Measurements from ENCODE around the gene FZD1. TPM values are rescaled to one million over a fixed set of nuclear protein-coding genes. Genes with fewer than 3 reads are reported as not detected.

FZD1 gene
- total and polyA plus RNA-seq, 2 of the 13 experiments (the other 11 are each of a cell fraction or from before 2014, with no cell fraction given), result 0.22 to 0.80 TPM

DNA sequence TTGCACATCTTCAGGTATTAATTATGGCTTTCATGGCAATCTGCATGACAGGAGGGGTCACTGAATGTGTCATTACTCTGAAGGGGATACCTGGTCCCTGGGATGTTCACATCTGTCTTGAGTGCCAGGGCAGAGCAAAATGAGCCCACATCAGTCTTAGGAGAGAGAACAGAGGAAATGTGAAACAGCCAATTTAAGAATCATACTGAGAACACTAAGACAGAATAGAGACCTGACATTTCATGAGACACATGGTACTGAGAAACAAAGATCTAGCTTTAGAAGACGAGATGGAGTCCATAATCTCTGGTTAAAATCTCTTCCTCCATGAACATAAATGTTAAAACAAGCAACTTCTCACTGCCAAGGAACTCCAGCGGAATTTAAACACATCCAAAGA, 34.1 kb upstream of the FZD1 start:
- Histone ChIP-seq H2AFZ (ENCODE audit: low read length) (no peak overlapping the region), H3K27ac (ENCODE audit: extremely low read length, insufficient read depth, low read length) (no peak overlapping the region), H3K4me2 (ENCODE audit: low read depth, low read length) (no peak overlapping the region), H3K4me1 (ENCODE audit: insufficient read depth, low read length) (no peaks in the 10 kb centered on the region), H3K4me3 (replicated peaks in 1 of 3; ENCODE audit: insufficient read depth in 1 of 3, low read depth in 2 of 3, low read length in 3 of 3) (no peak overlapping the region), H4K20me1 (ENCODE audit: insufficient read depth, low read length) (no peaks in the 10 kb centered on the region), H3K36me3 (replicated peaks in 1 of 2; ENCODE audit: control insufficient read depth in 1 of 2, insufficient read depth in 2 of 2, low read length in 2 of 2) (no peaks in the 10 kb centered on the region), H3K79me2 (ENCODE audit: insufficient read depth, low read length) (no peaks in the 10 kb centered on the region), H3K27me3 (ENCODE audit: control insufficient read depth in 1 of 2, insufficient read depth in 2 of 2, low read length in 2 of 2) (peaks cover 0 to 12% of the 10 kb centered on the region in 2 experiments; a peak in 1 of 5 replicates), H3K9me3 (ENCODE audit: low read length) (no peaks in the 10 kb centered on the region), H3K9ac (ENCODE audit: insufficient read depth, low read depth, low read length) (no peak overlapping the region)
- DNase-seq (ENCODE audit: low spot score) (no peak), FAIRE-seq (no peak), ATAC-seq (no peak)
- POLR2A ChIA-PET, result no interaction called here
- WGBS (ENCODE audit: low lambda C conversion rate), result 0% methylated on average over 2 of the region's 2 CpGs
- CTCF ChIA-PET (ENCODE audit: low intra/inter-chr PET ratio, low total read pairs), result no interaction called here
- intact Hi-C loops (cut with micrococcal nuclease; ENCODE audit: unreplicated experiment) (no loop called here), in situ Hi-C loops (cut with HindIII; ENCODE audit: extremely low pct_ligation_motif_present, low pct_unique_long_range_greater_than_20kb) (no loop called here)
- BruUV-seq (replicated peaks), result no TSS peak
- no peak for TF ChIP-seq PRMT3 (CRISPR knock-in tag; IDR thresholded peaks at IDR 0.05; ENCODE audit: borderline replicate concordance, low read depth)
- TF ChIP-seq ZBTB20 (CRISPR knock-in tag; IDR thresholded peaks at IDR 0.05; ENCODE audit: borderline replicate concordance, low read depth), result no peak
- TF ChIP-seq, protein P1, sequence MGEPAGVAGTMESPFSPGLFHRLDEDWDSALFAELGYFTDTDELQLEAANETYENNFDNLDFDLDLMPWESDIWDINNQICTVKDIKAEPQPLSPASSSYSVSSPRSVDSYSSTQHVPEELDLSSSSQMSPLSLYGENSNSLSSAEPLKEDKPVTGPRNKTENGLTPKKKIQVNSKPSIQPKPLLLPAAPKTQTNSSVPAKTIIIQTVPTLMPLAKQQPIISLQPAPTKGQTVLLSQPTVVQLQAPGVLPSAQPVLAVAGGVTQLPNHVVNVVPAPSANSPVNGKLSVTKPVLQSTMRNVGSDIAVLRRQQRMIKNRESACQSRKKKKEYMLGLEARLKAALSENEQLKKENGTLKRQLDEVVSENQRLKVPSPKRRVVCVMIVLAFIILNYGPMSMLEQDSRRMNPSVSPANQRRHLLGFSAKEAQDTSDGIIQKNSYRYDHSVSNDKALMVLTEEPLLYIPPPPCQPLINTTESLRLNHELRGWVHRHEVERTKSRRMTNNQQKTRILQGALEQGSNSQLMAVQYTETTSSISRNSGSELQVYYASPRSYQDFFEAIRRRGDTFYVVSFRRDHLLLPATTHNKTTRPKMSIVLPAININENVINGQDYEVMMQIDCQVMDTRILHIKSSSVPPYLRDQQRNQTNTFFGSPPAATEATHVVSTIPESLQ (CRISPR knock-in tag; conservative IDR thresholded peaks at IDR 0.05), result no peak
- TF ChIP-seq, protein P2, sequence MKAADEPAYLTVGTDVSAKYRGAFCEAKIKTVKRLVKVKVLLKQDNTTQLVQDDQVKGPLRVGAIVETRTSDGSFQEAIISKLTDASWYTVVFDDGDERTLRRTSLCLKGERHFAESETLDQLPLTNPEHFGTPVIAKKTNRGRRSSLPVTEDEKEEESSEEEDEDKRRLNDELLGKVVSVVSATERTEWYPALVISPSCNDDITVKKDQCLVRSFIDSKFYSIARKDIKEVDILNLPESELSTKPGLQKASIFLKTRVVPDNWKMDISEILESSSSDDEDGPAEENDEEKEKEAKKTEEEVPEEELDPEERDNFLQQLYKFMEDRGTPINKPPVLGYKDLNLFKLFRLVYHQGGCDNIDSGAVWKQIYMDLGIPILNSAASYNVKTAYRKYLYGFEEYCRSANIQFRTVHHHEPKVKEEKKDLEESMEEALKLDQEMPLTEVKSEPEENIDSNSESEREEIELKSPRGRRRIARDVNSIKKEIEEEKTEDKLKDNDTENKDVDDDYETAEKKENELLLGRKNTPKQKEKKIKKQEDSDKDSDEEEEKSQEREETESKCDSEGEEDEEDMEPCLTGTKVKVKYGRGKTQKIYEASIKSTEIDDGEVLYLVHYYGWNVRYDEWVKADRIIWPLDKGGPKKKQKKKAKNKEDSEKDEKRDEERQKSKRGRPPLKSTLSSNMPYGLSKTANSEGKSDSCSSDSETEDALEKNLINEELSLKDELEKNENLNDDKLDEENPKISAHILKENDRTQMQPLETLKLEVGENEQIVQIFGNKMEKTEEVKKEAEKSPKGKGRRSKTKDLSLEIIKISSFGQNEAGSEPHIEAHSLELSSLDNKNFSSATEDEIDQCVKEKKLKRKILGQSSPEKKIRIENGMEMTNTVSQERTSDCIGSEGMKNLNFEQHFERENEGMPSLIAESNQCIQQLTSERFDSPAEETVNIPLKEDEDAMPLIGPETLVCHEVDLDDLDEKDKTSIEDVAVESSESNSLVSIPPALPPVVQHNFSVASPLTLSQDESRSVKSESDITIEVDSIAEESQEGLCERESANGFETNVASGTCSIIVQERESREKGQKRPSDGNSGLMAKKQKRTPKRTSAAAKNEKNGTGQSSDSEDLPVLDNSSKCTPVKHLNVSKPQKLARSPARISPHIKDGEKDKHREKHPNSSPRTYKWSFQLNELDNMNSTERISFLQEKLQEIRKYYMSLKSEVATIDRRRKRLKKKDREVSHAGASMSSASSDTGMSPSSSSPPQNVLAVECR (CRISPR knock-in tag; IDR thresholded peaks at IDR 0.05; ENCODE audit: borderline replicate concordance), result no peak
- TF ChIP-seq FOXP1 (IDR thresholded peaks at IDR 0.05), result no peak
- TF ChIP-seq FOXP1 (CRISPR knock-in tag; IDR thresholded peaks at IDR 0.05), result no peak
- TF ChIP-seq, protein P3, sequence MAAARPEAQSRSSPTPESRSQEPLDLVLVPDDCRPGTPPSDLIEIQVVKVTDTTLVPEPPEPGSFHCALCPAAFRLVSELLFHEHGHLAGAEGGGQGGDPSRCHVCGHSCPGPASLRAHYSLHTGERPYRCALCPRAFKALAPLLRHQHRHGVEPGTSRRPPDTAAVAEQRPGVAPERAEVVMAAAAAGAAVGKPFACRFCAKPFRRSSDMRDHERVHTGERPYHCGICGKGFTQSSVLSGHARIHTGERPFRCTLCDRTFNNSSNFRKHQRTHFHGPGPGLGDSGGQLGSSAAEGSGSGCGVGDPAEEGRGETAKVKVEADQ (CRISPR knock-in tag; IDR thresholded peaks at IDR 0.05; ENCODE audit: borderline replicate concordance), result no peak
- TF ChIP-seq ZNF251 (CRISPR knock-in tag; IDR thresholded peaks at IDR 0.05), result no peak
- TF ChIP-seq HDAC2 (CRISPR knock-in tag; IDR thresholded peaks at IDR 0.05), result no peak
- no peak for TF ChIP-seq ZNF30 (CRISPR knock-in tag; IDR thresholded peaks at IDR 0.05)
- TF ChIP-seq ZNF720 (CRISPR knock-in tag; IDR thresholded peaks at IDR 0.05), result no peak
- TF ChIP-seq, protein P4, sequence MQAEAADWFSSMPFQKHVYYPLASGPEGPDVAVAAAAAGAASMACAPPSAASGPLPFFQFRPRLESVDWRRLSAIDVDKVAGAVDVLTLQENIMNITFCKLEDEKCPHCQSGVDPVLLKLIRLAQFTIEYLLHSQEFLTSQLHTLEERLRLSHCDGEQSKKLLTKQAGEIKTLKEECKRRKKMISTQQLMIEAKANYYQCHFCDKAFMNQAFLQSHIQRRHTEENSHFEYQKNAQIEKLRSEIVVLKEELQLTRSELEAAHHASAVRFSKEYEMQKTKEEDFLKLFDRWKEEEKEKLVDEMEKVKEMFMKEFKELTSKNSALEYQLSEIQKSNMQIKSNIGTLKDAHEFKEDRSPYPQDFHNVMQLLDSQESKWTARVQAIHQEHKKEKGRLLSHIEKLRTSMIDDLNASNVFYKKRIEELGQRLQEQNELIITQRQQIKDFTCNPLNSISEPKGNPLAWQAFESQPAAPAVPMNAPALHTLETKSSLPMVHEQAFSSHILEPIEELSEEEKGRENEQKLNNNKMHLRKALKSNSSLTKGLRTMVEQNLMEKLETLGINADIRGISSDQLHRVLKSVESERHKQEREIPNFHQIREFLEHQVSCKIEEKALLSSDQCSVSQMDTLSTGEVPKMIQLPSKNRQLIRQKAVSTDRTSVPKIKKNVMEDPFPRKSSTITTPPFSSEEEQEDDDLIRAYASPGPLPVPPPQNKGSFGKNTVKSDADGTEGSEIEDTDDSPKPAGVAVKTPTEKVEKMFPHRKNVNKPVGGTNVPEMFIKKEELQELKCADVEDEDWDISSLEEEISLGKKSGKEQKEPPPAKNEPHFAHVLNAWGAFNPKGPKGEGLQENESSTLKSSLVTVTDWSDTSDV (CRISPR knock-in tag; IDR thresholded peaks at IDR 0.05), result no peak
- no peak for TF ChIP-seq GATAD1 (CRISPR knock-in tag; IDR thresholded peaks at IDR 0.05)
- no peak for TF ChIP-seq ZNF546 (CRISPR knock-in tag; conservative IDR thresholded peaks at IDR 0.05)
